NCI-H1092 treated with DMSO at 0.1 percent for 48 hours (cell line): Measurements from ENCODE around the gene MEF2A.
"Not testable (repeated sequence)": the region's sequence is repeated elsewhere in the genome, so short reads cannot be mapped to it uniquely, and the experiment has no call there.

Experiments
- DNase-seq: peaks from one replicate; lab custom pipeline; 2025; lab: John Stamatoyannopoulos, UW

Gene MEF2A

DNA sequence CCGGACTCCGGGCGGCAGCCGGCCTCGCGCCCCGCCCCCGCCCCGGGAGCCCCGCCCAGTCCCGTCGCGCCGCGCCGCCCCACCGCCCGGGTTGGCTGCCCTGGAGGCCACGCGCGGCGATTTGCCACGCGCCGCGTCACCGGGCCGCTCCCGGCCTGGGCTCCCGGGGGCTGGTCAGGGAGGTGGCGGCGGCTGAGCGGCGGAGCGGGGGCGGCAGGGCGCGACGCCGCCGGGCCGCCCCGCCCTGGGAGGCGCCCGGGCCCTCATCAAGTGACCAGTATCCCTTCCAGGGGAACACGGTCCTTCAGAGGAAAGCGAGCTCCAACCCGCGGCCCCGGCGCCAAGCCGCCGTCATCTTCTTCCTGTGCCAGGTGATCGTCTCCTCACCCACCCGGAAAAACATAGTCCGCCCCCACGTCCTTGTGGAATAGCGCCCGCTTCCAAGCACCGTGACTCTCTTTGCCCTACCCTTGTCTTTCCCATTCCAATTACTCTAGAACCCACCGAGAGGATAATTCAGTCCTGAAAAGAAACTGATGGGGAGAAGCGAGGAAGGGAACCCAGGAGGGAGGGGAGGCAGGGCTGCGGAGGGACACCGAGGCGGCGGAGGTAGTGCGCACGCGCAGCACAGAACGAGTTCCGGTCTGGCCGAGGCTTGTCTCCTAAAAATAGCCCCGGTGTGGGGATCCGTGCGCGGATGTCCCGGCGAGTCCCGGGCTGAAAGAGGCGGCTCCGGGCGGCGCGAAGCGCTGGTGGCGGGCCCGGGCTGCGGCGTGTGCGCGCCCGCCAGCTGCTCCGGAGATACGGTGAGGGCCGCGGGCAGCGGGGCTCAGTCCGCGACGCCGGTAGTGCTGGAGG lies at the start of gene MEF2A:
Gene MEF2A, plus strand, starts transcription at position 686 of the 858 bp plus-strand sequence. CDS start 67,136 bp downstream, outside the sequence.
- peak; percentile 84 for DNase-seq

DNA sequence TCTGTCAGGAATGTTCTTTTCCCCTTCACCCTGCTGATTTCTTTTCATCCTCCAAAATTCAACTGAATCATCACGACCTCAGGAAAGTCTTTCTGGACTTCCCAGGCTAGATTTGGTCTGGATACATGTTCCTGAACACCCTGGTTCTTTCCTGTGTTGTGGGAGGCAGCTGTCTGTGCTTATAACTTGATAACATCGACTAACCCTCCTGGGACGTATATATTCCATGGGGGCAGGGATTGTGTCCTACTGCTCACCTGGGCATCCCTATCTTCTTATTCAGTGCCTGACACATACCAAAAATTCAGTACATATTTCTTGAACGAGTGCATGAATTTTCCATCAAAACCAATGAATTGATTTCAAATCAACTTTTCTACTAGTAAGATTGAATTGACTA lies 47.6 kb upstream of the MEF2A start:
- DNase-seq, result no peak

DNA sequence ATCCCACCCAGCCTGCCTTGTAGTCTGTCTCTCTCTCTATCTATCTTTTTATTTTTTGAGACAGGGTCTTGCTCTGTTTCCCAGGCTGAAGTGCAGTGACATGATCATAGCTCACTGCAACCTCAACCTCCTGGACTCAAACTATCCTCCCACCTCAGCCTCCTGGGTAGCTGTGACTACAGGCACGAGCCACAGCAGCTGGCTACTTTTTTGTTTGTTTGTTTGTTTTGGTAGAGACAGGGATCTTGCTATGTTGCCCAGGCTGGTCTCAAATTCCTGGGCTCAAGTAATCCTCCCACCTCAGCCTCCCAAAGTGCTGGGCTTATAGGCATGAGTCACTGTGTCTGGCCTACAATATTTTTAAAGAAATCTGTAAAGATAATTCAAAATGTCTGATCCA lies 46.4 kb upstream of the MEF2A start:
- not testable (repeated sequence) for DNase-seq

DNA sequence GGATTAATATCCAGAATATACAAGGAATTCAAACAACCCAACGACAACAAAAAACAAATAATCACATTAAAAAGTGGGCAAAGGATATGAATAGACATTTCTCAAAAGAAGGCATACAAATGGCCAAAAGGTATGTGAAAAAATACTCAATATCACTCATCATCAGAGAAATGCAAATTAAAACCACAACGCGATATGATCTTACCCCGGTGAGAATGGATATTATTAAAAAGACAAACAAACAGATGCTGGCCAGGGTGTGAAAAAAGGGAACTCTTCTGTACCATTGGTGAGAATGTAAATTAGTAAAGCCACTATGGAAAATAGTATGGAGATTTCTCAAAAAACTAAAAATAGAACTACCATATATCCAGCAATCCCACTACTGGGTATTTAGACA lies 43.5 kb upstream of the MEF2A start:
- DNase-seq, result no peak

DNA sequence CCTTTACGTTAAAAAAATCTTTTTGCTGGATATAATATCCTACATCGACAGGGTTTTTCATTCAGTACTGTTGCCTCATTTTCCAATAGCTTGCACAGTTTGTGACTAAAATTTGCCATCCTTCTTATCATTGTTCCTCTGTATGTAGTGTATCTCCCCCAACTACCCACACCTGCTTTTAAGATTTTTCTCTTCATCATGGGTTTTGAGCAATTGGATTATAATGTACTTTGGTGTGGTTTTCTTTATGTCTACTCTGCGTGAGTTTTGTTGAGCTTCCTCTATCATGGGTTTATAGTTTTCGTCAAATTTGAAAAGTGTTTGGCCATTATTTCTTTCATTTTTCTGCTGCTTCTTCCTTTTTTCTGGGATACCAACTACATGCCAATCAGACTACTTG lies 39.6 kb upstream of the MEF2A start:
- DNase-seq, result no peak

DNA sequence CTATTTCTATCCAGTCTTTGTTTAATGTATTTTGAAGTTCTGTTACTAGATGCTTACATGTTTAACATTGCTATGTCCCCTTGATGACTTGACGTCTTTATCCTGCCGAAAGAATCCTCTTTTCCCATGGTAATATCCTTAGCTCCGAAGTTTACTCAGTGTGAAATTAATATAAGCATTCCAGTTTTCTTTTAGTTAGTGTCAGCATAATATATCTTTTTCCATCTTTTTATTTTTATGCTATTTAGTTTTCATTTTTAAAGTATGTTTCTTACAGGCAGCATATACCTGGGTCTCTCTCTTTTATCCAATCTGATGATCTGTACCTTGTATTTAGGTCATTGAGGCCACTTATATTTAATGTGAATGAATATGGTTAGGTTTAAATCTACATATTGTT lies 39.1 kb upstream of the MEF2A start:
- DNase-seq, result no peak

DNA sequence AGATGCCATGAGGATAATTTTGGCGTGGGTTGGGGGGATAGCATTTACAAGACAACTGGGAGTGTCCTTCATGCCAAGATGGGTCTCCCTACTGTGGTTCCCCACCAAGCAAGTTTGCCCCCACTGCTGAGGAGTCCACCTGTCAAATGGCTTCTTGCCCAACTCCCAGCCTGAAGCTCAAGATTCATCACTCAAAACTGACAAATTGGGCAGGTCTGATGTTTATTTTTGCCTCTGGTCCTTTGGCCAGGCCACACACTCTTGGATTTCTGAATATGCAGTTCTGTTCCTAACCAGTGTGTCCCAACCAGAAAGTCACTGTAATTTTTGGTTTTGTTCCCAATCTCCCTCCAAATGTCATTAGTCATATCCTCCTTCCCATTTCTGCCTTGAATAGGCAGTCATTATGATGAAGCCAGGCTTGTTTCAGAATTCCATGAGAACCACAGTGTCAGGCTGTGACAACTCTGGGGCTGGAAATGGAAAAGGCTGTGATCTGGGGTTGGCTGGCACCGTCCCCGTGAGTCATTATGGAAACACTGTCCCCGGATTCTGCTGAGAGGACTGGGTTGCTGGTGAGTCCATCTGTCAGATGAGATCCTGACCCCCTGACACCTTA lies 29.3 kb upstream of the MEF2A start:
- no peak for DNase-seq

DNA sequence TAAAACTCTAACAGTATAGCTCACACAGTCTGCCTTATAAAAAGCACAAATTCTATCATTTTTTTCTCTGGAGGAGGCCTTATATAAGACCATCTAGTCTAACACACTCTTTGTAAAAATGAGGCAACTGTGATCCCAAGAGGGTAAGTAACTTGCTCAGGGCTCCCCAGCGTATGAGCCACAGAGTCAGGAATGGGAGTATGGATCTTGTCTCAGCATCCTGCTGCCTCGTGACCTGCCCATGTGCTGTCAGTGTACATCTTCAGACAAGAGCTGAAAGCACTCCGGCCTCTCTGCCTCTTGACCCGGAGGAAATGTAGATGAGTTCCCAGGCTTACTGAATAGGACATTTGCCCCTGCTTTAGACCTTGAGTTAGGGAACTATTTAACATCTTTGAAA lies 28.4 kb upstream of the MEF2A start:
- no peak for DNase-seq

DNA sequence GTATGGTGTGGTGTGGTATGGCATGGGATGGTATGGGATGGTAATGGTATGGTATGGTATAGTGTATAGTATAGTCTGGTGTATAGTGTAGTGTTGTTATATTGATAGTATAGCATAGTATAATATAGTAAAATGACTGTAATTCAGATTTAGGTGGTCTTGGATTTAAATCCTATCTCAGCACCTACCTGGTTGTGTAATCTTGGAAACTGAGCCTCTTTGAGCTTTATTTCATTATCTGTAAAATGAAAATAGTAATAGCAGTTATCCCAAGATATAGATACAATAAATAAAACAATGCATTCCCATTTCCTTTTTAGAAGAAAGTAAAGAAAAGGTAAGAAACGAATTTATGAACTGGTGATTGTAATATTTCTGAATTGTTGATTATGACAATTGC lies 27.5 kb upstream of the MEF2A start:
- no peak for DNase-seq

DNA sequence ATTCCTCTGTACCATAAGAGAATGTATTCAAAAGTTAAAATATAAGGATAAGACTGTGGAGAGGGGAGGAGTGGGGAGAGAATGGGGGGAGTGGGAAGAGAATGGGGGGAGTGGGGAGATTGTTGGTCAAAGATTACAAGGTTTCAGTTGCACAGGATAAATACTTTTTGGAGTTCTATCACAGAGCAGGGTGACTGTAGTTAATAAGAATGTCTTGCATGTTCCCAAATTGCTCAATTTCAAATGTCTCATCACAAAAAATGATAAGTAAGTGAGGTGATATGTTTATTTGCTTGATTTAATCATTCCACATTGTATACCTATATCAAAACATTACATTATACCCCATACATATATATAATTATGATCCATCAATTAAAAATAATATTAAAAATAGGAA lies 23.0 kb upstream of the MEF2A start:
- DNase-seq, result no peak

DNA sequence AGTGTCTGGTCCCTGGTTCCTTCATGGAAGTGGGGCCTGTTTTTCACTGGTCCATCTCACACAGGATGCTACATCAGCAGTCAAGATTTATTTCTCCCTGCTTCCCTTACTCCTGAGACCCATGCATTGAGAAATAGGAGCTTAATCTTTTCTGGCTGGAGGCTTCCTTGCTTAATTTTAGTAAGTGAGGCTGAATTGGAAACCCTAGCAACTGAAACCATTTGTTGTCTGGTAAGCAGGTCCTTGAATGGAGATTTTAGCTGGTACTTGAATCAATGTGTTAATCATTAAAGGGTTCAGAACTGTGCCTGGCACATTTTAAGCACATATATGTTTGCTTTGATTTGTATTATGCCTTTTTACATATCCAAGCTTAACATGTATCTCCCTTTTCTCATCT lies 20.2 kb upstream of the MEF2A start:
- no peak for DNase-seq

DNA sequence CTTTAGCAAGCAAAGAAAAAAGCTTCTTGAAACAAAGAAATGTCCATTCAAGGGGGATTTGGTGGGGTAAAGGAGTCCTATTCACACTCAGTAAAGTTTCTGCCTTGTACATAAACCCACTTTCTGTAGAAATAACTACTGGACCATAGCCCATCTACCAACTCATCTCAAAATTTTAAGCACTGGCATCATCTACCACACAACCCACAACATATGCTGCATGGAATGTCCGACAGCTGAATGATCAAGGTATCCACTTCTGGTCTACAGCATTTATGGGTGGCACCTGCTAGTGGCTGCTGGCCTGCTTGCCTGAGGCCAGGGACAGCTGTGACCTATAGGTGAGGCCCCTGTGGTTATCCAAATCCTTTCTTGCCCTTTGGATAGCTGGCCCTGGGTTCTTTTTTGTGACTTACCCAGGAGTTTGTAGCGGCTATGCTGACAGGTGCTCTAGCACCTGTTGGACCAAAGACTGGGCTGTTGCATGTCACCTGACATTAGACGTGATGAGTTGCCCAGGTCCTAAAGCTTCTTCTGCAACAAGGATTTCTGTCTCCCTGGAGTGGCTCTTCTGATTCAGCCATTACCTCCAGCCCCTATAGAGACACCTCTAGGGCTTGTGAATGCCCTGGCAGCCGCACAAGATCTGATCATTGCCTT lies 19.2 kb upstream of the MEF2A start:
- DNase-seq, result no peak

DNA sequence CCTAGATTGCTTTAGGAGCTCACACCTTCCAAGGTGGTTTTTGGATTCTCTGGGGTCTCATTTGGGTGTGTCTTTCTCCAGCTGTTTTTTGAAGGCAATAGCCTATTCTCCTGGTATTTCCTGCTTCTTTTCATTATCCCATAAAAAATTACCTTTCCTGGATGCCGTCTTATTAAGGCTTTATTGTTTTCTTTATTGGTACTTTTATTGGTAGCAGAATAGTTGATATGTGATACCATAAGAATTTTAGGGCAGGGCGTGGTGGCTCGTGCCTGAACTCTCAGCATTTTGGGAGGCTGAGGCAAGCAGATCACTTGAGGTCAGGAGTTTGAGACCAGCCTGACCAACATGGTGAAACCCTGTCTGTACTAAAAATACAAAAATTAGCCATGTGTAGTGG lies 18.3 kb upstream of the MEF2A start:
- no peak for DNase-seq

DNA sequence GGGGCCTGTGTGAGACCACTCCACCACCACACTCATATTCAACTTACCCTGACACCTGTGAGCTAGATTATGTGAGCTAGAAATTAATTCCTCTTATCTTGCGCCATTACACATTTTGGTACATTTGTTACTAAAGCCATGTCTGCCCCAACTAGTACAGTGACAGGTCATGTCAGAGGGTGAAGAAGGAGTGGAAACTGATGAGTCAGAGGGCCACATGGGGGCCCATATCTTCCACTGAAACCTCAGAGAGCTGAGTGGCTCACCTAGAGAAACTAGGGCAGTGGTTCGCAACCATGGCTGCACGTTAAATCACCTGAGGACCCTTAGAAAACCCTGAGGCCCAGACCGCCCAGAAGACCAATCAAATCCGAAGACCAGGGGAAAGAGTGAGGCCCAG lies 15.7 kb upstream of the MEF2A start:
- DNase-seq, result no peak

DNA sequence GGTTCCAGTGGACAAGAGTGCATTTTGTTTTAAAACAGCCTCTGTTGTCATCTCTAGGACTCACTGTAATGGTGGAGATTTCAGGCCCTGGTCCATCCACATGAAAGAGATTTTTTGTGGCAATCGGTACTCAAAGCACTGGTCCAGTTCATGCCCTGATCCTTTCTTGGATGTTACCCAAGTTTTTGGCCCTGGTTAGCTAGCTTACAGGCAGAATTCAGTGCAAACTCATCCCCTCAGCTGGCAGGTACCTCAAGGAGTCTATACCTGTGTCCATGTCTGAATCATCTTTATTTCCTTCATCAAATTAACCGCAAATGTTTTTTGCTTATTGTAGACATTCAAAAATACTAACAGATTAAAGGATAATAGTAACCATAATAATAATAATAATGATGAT lies 13.7 kb upstream of the MEF2A start:
- no peak for DNase-seq

DNA sequence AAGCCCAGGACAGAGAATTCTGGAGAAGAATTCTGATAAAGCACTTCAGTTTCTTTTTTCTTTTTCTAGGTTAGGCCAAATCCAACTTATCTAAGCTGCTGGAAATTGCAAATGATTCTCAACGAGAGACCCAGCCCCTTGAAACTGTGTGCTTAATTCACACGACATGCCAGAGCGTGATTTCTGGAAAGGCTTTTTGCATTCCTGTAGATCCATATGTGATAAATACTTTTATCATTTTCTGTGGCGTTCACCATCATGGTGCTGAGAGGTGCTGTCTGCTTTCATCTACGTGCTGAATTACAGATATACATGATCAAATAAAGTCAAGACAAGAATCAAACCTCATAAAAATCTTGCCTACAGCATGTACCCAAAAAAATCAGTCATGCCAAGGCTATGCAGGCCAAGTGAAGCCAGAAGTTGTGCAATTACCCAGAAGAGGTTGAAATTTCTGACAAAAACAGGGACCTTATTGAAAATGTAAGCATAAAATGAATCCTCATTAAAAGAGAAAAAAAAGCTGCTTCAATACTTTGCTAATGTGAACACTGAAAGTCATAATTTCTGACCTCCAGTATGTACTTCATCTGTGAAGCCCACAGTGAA lies 10.8 kb upstream of the MEF2A start:
- DNase-seq, result no peak

DNA sequence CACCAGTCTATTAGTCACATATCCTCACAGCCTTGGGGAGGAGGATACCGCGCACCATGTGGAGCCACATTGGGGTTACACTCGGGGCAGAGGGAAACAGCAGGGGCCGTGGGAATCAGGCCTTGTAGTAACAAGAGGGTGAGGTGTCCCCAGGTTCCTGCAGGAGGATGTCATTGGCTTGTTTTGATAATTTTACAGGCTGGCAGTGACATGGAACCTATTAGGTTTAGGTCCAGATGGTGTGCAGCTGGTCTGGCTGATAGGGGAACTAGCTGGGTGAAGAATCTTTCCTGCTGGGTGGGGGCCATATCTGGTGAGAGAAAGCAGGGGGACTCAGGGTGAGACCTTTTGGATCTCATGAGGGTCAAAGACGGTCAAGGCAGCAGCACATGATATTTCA lies 9.8 kb upstream of the MEF2A start:
- DNase-seq, result no peak

DNA sequence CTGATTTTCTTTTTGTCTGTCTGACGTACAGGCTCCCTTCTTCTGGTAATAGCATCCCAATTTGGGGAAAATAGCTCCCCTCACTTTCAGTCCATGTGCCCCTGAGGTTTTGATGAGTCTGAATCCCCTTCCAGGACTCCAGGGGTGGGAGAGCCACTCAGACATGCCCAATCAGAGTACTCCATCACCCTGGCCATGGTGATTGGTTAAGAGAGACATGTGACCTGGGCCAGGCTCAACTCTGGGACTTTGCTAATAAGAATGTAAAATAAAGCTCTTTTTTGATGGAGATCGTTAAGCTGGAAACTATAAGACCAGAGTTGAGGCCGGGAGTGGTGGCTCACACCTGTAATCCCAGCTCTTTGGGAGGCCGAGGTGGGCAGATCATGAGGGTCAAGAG lies 9.2 kb upstream of the MEF2A start:
- no peak for DNase-seq

DNA sequence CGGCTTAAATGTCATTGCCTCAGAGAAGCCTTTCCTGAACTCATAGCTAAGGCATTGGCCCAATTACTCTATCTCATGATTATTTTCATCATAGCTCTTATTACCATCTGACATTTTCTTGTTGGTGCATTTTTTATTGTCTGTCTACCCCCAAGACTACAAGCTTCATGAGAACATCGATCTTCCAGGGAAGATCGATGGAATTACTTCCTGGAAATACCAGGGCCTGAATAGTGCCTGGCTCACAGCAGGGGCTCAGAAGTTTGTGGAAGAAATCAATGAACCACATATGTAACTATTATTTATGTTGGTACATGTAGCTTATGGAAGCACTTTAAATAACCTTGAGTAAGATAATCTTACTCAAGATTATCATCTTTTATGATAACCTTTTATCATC lies 7.7 kb upstream of the MEF2A start:
- no peak for DNase-seq

DNA sequence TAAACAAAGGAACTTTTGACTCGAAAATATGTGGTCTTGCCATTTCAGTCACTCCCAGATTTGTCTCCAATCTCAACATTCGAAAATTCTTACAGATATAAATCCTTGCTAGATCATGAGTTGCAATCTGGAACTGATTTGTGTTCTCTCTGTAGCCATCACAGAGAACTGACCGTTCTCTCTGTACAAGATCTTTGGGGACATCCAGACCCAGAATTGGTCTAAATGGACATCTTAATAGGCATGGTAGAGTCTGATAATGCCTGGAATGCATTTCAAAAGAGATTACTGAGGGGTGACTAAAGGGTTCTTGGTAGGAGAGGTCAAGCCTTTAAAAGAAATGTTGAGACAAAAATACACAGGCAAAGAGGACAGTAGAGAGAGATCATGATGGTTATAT lies 7.2 kb upstream of the MEF2A start:
- DNase-seq, result no peak

DNA sequence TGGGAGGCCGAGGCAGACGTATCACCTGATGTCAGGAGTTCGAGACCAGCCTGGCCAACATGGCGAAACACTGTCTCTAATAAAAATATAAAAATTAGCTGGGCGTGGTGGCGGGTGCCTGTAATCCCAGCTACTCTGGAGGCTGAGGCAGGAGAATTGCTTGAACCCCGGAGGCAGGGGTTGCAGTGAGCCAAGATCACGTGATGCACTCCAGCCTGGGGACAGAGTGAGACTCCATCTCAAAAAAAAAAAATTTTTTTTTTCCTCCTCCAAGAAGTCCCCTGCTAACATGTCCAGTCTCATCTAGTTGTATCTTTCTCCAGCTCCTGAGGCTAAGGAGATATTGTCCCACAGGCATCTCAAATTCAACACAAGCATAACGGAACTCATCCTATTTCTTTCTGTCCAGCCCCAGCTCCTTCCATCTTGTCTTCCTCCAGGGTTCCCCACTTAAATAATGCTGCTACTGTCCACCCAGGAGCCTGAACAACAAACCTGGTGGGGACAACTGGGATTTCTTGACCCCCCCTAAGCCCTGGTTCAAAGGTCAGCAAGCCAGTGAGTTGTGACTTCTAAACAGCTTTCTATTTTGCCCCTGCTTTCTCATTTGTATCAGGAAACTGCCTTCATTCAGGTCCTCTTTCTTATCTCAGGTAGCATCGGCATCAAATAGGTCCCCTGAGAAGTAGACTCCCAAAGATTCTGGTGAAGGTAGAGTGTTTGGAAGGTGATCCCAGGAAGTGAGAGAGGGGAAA lies 4.1 kb upstream of the MEF2A start:
- no peak for DNase-seq

DNA sequence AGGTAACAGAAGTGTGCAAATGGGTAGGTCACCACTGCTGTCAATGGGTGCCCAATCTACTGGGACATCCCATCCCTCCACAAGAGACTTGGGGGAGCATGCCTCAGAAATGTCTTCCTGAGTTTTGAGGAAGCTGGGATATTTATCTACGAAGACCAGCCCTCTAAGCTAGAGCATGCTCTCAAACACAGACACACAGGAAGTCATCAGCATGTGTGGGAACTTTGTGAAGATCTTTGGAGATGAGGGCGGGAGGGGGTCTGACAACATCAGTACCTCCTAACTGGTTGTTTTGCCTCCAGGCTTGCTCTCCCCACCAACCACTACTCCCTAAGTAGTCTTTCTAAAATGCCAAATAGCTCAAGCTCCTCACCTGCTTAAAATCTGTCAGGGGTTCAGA lies 3.5 kb upstream of the MEF2A start:
- no peak for DNase-seq
